NB4 (cell line): ENCODE results near the gene SH2D1A.
"Not testable (repeated sequence)": the region's sequence is repeated elsewhere in the genome, so short reads cannot be mapped to it uniquely, and the experiment has no call there.

Source experiments
- DNase-seq: peaks from one replicate; pipeline ENCODE4 v3.0.0; 2010; ENCODE audit warnings: low read depth
- H3K4me3 ChIP-seq: one replicate; pipeline ENCODE4 v1.5.1; 2011; ENCODE audit warnings: mild to moderate bottlenecking, low read depth, low read length, moderate library complexity
- MAX ChIP-seq: IDR thresholded peaks from 2 replicates; pipeline ENCODE4 v1.6.1; 2011; ENCODE audit warnings: low read depth, low read length
- MYC ChIP-seq: IDR thresholded peaks from 2 replicates; pipeline ENCODE4 v1.6.1; 2011; ENCODE audit warnings: low read depth, low read length
- POLR2A ChIP-seq: IDR thresholded peaks from 2 replicates; pipeline ENCODE4 v1.6.1; 2011; ENCODE audit warnings: mild to moderate bottlenecking; ENCODE audit not compliant: insufficient read length; ENCODE audit errors: extremely low read depth
- TF ChIP-seq, protein P1 (sequence below): IDR thresholded peaks from one replicate; pipeline ENCODE4 v1.5.1; 2012; ENCODE audit warnings: low read depth, low read length

SH2D1A gene

GRCh38 chrX:124405868-124406267 is 59.5 kb downstream of the SH2D1A start:
- no peak overlapping the region for H3K4me3 ChIP-seq
- no peak for DNase-seq
- TF ChIP-seq POLR2A (no peak), MAX (no peak), MYC (no peak)
- TF ChIP-seq, protein P1, sequence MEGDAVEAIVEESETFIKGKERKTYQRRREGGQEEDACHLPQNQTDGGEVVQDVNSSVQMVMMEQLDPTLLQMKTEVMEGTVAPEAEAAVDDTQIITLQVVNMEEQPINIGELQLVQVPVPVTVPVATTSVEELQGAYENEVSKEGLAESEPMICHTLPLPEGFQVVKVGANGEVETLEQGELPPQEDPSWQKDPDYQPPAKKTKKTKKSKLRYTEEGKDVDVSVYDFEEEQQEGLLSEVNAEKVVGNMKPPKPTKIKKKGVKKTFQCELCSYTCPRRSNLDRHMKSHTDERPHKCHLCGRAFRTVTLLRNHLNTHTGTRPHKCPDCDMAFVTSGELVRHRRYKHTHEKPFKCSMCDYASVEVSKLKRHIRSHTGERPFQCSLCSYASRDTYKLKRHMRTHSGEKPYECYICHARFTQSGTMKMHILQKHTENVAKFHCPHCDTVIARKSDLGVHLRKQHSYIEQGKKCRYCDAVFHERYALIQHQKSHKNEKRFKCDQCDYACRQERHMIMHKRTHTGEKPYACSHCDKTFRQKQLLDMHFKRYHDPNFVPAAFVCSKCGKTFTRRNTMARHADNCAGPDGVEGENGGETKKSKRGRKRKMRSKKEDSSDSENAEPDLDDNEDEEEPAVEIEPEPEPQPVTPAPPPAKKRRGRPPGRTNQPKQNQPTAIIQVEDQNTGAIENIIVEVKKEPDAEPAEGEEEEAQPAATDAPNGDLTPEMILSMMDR: no peak

DNA sequence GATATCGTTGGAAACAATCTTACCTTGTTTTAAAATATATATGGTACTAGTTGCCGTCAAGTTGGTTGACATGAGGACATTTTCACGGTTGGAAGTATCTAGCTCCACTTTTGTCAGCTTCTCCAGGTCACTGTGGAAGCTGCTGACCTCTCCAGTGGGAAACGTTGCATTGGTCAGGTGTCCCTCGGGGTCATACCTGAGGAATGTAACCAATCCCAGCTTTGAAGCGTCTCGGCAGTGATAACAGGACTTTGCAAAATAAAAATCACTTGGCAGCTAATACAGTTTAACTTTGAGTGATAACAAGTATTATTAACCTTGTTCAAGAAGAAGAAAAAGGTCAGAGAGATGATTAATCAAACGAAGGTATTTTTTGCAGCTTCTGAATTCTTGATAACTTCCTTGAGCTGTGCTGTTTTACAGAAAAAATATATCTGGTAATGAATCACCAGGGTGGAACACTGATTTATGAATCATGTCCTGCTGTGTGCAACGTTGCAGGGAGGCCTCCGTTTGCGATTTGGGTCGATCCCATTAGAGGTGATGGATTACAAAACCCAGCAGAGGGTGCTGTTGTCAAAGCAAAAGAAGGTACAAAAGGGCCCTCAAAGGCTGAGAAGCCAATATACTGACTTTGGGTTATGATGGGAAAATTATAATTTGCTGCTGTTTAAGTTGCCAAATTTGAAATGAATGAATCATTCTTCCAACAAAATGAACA is 60.1 kb downstream of the SH2D1A start:
- peak; percentile 71 for DNase-seq
- no peak overlapping the region for H3K4me3 ChIP-seq
- TF ChIP-seq, protein P1: peak; percentile 34
- TF ChIP-seq MAX: no peak
- TF ChIP-seq MYC: no peak

DNA sequence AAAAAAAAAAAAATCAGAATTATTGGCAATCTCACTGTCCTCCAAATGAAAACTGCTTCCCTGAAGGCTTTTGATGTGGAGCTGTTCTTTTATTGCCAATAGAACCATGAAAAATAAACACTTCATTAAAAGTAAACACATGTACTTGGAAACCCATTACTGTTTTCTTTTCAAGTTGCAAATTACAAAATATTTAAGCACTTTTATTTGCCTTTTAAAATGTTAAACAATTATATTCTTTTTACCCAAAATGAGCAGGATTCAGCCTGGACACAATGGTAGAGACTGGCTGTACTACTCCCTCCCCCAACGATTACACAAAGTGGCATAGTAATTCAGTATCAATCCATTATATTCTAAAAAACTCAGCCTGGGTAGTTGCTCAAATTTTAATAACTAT is 60.9 kb downstream of the SH2D1A start:
- H3K4me3 ChIP-seq: no peak overlapping the region
- no peak for DNase-seq
- TF ChIP-seq POLR2A: no peak
- TF ChIP-seq, protein P1: no peak
- no peak for TF ChIP-seq MYC
- TF ChIP-seq MAX: no peak

DNA sequence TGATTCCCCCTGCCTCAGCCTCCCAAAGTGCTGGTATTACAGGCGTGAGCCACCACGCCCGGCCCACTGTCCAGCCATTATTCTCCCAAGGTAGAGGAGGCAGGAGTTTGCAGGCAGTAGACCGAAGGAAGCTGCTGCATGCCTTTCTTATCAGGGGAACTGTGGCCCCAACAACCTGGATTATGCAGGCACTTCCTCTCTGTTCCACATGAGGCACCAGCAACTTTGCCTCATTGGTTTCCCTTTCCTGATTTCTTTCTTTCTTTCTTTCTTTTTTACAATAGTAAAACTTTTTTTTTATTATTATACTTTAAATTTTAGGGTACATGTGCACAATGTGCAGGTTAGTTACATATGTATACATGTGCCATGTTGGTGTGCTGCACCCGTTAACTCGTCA is 62.0 kb downstream of the SH2D1A start:
- H3K4me3 ChIP-seq, DNase-seq: not testable (repeated sequence)

GRCh38 chrX:124413244-124413643 is 66.9 kb downstream of the SH2D1A start:
- no peak overlapping the region for H3K4me3 ChIP-seq
- DNase-seq: no peak
- TF ChIP-seq MAX (no peak), MYC (no peak), POLR2A (no peak)
- TF ChIP-seq, protein P1: no peak

DNA sequence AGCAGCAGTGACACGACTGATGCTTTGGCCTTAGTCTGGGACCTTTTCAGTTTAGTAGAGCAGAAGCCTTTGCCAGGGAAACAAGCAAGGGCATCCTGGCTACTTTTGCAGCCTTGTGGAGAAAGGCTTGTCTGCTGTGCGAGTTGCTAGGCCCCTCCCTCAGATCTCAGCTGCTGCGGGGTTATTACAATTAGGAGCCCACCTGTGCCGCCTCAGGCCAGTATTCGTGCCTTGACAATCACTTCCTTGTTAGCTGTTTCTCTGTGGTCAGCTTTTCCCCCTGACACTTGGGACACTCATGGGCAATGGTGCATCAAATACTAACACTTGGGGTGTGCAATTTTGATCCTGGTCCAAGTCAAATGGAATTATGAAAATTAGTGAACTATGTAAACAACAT is 67.9 kb downstream of the SH2D1A start:
- no peak for TF ChIP-seq MYC
- no peak for TF ChIP-seq MAX
- TF ChIP-seq, protein P1: no peak
- TF ChIP-seq POLR2A: no peak
- DNase-seq: no peak
- H3K4me3 ChIP-seq: no peak overlapping the region
